Liver (tissue), 3 donors: ENCODE measurements around the gene RASSF8.

ENCODE experiments used
- CTCF ChIP-seq: fragments of 150-350 bp; IDR thresholded peaks from 2 replicates; pipeline ENCODE4 v1.5.1; 2017; ENCODE audit warnings: improper control_type of control experiment, low read depth, low read length; ENCODE audit not compliant: missing input control
- EGR1 ChIP-seq, 2 donors: IDR thresholded peaks; 2 replicates each; pipeline ENCODE4 v1.6.1; 2016 to 2018; ENCODE audit warnings: antibody characterized with exemption in 2 of 2, low read depth in 2 of 2
- GABPA ChIP-seq, 2 donors: IDR thresholded peaks in 1 of 2; conservative IDR thresholded peaks in 1 of 2; 2 replicates each; pipeline ENCODE4 v1.6.1; 2016; ENCODE audit warnings: antibody characterized with exemption in 2 of 2, mild to moderate bottlenecking in 1 of 2, moderate library complexity in 1 of 2
- JUND ChIP-seq, 2 donors: IDR thresholded peaks; 2 replicates each; pipeline ENCODE4 v1.6.1; 2016; ENCODE audit warnings: antibody characterized with exemption in 2 of 2
- NR2F2 ChIP-seq: IDR thresholded peaks from 2 replicates; pipeline ENCODE4 v1.6.1; 2016; ENCODE audit warnings: antibody characterized with exemption
- RAD21 ChIP-seq, 2 donors: IDR thresholded peaks; 2 replicates each; pipeline ENCODE4 v1.6.1; 2016; ENCODE audit warnings: antibody characterized with exemption in 2 of 2, mild to moderate bottlenecking in 2 of 2
- RXRA ChIP-seq, 2 donors: IDR thresholded peaks; 2 replicates each; pipeline ENCODE4 v1.6.1; 2017 to 2018; ENCODE audit warnings: antibody characterized with exemption in 2 of 2, mild to moderate bottlenecking in 1 of 2
- SP1 ChIP-seq: IDR thresholded peaks from 2 replicates; pipeline ENCODE4 v1.6.1; 2018; ENCODE audit warnings: antibody characterized with exemption, mild to moderate bottlenecking
- ZBTB33 ChIP-seq: IDR thresholded peaks from 2 replicates; pipeline ENCODE4 v1.6.1; 2016; ENCODE audit warnings: antibody characterized with exemption
- TF ChIP-seq, protein P1 (sequence below): IDR thresholded peaks from 2 replicates; pipeline ENCODE4 v1.6.1; 2016; ENCODE audit warnings: antibody characterized with exemption
- donor health status: healthy.
- donor health status: healthy.

DNA sequence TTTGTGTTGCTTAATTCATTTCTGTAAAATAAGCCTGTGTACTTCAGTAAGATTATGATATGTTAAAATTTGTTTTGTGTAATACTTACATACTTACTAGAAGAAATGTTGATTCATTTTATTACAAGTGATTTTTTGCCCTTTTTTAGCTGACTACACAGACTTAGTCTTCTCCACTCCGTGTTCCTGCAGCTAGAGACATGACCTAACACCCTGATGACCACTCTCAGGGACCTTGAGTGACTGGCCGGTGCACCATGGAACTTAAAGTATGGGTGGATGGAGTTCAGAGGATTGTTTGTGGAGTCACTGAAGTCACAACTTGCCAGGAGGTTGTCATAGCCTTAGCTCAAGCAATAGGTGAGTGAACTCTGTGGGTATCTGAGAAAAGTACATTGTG, 96.6 kb downstream of the RASSF8 start:
- TF ChIP-seq RAD21 (IDR thresholded peaks at IDR 0.05), result no peak
- TF ChIP-seq, protein P1, sequence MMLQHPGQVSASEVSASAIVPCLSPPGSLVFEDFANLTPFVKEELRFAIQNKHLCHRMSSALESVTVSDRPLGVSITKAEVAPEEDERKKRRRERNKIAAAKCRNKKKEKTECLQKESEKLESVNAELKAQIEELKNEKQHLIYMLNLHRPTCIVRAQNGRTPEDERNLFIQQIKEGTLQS, result no peak
- TF ChIP-seq CTCF, result no peak
- no peak for TF ChIP-seq NR2F2
- no peak for TF ChIP-seq JUND (IDR thresholded peaks at IDR 0.05)
- TF ChIP-seq GABPA (IDR thresholded peaks at IDR 0.05 in 1 of 2, conservative IDR thresholded peaks at IDR 0.05 in 1 of 2), result no peak
- TF ChIP-seq SP1, result no peak
- TF ChIP-seq RXRA (IDR thresholded peaks at IDR 0.05), result no peak
- no peak for TF ChIP-seq EGR1 (IDR thresholded peaks at IDR 0.05; ENCODE audit: low read depth in 2 of 2)
- no peak for TF ChIP-seq ZBTB33
